ENCODE measurements around the gene BPIFB4.

BPIFB4 gene

GRCh38 chr20:33062825-33063149 is 16.7 kb upstream of the BPIFB4 start:
- no peak for TF ChIP-seq CTCF (IDR thresholded peaks at IDR 0.05)

GRCh38 chr20:33063271-33063670 is 16.2 kb upstream of the BPIFB4 start:
- no peak for TF ChIP-seq CTCF (IDR thresholded peaks at IDR 0.05)

- no peak for TF ChIP-seq CTCF (IDR thresholded peaks at IDR 0.05)
Measured at GRCh38 chr20:33064572-33065287, 14.7 kb upstream of the BPIFB4 start.

GRCh38 chr20:33065785-33066184 is 13.7 kb upstream of the BPIFB4 start:
- TF ChIP-seq CTCF (IDR thresholded peaks at IDR 0.05): no peak

GRCh38 chr20:33067806-33068205 is 11.6 kb upstream of the BPIFB4 start:
- no peak for TF ChIP-seq CTCF (IDR thresholded peaks at IDR 0.05)

GRCh38 chr20:33068251-33068939 is 11.0 kb upstream of the BPIFB4 start:
- TF ChIP-seq CTCF (IDR thresholded peaks at IDR 0.05): no peak

GRCh38 chr20:33069673-33070072 is 9.8 kb upstream of the BPIFB4 start:
- no peak for TF ChIP-seq CTCF (IDR thresholded peaks at IDR 0.05)

All from LNCAP (cell line).